Lower lobe of right lung (tissue), 2 donors: ENCODE results near the gene ARHGAP28. TPM values are rescaled to one million over a fixed set of nuclear protein-coding genes. Genes with fewer than 3 reads are reported as not detected.

ENCODE experiments used
- ATAC-seq, 2 donors: fragments of 200-7000 bp; cut with Tn5 transposase; one replicate each; pipeline ENCODE4 v1.9.1; 2020 to 2022; ENCODE audit warnings: mild to moderate bottlenecking in 2 of 2, moderate library complexity in 2 of 2
- DNase-seq: peaks from one replicate; pipeline ENCODE4 v3.0.0-alpha.2; 2020
- H3K27ac ChIP-seq: fragments of 200-600 bp; one replicate; pipeline ENCODE4 v1.8.0; 2022
- H3K27me3 ChIP-seq: fragments of 200-600 bp; one replicate; pipeline ENCODE4 v1.8.0; 2022; ENCODE audit warnings: low read depth
- H3K36me3 ChIP-seq: fragments of 200-600 bp; one replicate; pipeline ENCODE4 v1.8.0; 2022; ENCODE audit warnings: mild to moderate bottlenecking
- H3K4me1 ChIP-seq: fragments of 200-600 bp; one replicate; pipeline ENCODE4 v1.8.0; 2022
- H3K4me3 ChIP-seq: fragments of 200-600 bp; one replicate; pipeline ENCODE4 v1.8.0; 2022; ENCODE audit warnings: mild to moderate bottlenecking
- H3K9me3 ChIP-seq: fragments of 200-600 bp; one replicate; pipeline ENCODE4 v1.8.0; 2022
- intact Hi-C: fragments of 100-400 bp; cut with DNase I; formaldehyde crosslinking; loops from one replicate; pipeline ENCODE4 v1.11.0; 2022
- total RNA-seq: library from RNA; stranded (reverse); fragmentation: NEBNext Ultra II Directional; extraction: Animal tissue kit (Norgen Biotek cat#: 25700); gene quantifications from one replicate; pipeline ENCODE4 v1.2.1, GENCODE V29; 2021
- TF ChIP-seq, protein P1 (sequence below): fragments of 200-600 bp; IDR thresholded peaks from one replicate; pipeline ENCODE4 v1.8.0; 2022; ENCODE audit warnings: antibody characterized with exemption, mild to moderate bottlenecking
- donor health status: DM: no; HTN: yes; CAD: no; lungs with severe emphysema.

The ARHGAP28 gene
- total RNA-seq, 1 donor from 2014 or later, result 13.1 TPM

DNA sequence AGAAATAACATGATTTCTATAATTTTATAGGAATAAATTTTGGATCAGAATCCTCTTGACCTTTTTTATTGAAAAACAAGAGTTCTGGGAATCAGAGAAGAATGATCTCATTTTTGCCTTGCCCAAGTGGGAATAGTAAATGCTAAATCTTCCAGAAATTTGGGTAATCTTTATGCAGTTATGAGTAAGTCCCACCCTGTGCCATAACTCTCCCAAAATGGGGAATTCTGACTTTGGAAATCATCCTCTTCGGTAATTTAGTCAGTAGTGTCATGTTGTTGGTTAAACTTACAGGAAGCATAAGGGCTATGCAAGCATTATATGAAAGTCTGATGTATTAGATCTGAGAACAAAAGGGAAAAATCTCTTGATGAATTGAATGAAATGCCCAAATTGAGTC is 20.6 kb upstream of the ARHGAP28 start:
- Histone ChIP-seq H3K27me3 (no peaks in the 10 kb centered on the region), H3K36me3 (no peaks in the 10 kb centered on the region), H3K4me1 (no peaks in the 10 kb centered on the region), H3K9me3 (no peaks in the 10 kb centered on the region), H3K4me3 (no peak overlapping the region), H3K27ac (no peak overlapping the region)
- intact Hi-C loops, result no loop called here
- ATAC-seq (no peak), DNase-seq (no peak)
- TF ChIP-seq, protein P1, sequence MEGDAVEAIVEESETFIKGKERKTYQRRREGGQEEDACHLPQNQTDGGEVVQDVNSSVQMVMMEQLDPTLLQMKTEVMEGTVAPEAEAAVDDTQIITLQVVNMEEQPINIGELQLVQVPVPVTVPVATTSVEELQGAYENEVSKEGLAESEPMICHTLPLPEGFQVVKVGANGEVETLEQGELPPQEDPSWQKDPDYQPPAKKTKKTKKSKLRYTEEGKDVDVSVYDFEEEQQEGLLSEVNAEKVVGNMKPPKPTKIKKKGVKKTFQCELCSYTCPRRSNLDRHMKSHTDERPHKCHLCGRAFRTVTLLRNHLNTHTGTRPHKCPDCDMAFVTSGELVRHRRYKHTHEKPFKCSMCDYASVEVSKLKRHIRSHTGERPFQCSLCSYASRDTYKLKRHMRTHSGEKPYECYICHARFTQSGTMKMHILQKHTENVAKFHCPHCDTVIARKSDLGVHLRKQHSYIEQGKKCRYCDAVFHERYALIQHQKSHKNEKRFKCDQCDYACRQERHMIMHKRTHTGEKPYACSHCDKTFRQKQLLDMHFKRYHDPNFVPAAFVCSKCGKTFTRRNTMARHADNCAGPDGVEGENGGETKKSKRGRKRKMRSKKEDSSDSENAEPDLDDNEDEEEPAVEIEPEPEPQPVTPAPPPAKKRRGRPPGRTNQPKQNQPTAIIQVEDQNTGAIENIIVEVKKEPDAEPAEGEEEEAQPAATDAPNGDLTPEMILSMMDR, result no peak

DNA sequence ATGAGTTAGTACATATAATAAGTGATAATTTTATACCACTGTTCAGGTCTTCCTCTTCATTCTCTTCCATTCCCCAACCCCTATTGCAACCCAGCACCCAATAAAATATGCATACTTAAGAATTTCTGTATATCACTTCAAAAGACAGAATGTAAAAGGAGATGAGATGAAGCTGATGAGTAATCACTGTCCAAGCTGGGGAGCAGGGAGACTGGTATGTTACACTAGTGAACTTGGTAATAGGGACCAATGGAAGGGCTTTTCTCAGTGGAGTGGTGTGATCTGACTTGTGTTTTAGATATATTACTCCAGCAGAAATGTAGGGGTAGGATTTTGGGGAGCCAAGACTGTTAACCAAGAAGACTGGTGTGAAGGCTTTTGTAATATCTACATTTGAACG is 18.0 kb upstream of the ARHGAP28 start:
- TF ChIP-seq, protein P1, result no peak
- intact Hi-C loops, result no loop called here
- Histone ChIP-seq H3K9me3 (no peaks in the 10 kb centered on the region), H3K27ac (no peak overlapping the region), H3K4me1 (no peaks in the 10 kb centered on the region), H3K27me3 (no peaks in the 10 kb centered on the region), H3K36me3 (no peaks in the 10 kb centered on the region), H3K4me3 (no peak overlapping the region)
- DNase-seq (no peak), ATAC-seq (no peak)

DNA sequence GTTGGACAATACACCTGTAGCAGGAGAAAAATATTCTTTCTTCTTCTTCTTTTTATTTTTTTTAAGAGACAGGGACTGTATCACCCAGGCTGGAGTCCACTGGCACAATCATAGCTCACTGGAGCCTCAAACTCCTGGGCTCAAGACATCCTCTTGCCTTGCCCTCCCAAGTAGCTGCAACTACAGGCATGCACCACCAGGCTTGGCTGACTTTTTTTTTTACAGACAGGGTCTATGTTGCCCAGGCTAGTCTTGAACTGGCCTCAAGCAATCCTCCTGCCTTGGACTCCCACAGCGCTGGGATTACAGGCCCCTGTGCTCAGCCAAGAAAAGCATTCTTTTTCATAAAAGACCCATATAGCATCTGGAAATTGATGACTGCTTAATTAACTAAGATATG is 17.1 kb upstream of the ARHGAP28 start:
- ATAC-seq, result no peak
- intact Hi-C loops, result no loop called here

DNA sequence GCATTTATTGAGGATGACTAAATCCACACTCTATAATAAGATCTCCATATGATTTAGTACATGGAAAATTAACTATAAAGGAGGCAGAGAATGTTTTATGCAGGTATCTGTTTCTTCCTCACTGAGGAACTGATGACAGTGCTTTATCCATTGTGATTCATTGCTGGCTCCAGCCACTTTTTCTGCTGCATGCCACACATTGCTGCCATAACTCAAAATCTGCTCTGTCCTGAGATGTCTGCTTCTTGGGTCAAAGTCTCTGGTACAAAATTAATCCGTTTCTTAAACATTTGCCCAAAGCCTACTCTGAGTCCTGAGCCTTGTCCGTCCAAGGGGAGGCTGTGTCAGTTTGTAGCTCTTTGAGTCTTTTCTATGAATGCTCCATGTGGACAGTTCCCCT is 15.5 kb upstream of the ARHGAP28 start:
- Histone ChIP-seq H3K27ac (no peak overlapping the region), H3K27me3 (no peaks in the 10 kb centered on the region), H3K4me1 (no peaks in the 10 kb centered on the region), H3K9me3 (no peaks in the 10 kb centered on the region), H3K4me3 (no peak overlapping the region), H3K36me3 (no peaks in the 10 kb centered on the region)
- TF ChIP-seq, protein P1, result no peak
- DNase-seq (no peak), ATAC-seq (no peak)
- intact Hi-C loops, result no loop called here

More for the DNA sequence above, 17.1 kb upstream of the ARHGAP28 start:
- Histone ChIP-seq H3K4me1 (no peaks in the 10 kb centered on the region), H3K9me3 (no peaks in the 10 kb centered on the region), H3K27me3 (no peaks in the 10 kb centered on the region), H3K36me3 (no peaks in the 10 kb centered on the region), H3K27ac (no peak overlapping the region), H3K4me3 (no peak overlapping the region)
- DNase-seq, result no peak
- TF ChIP-seq, protein P1, result no peak

DNA sequence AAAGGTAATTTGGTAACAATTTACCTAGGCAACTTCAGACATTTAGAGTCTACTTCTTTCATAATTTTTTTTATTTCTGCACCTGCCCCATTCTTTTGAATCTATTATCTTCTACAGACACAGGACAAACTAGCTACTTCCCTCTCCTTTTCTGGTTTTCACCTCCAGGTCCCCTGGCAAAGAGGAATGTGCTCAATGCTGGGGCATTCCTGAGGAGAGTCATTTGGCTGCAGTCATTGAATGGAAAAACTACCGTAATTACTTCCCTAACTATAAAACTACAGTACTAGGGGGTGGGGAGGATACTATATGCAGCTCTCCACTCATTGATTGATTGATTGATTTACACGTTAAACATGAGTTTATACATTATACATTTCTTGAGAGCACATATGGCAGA is 11.2 kb upstream of the ARHGAP28 start:
- Histone ChIP-seq H3K4me3 (no peak overlapping the region), H3K36me3 (no peaks in the 10 kb centered on the region), H3K4me1 (no peaks in the 10 kb centered on the region), H3K27me3 (no peaks in the 10 kb centered on the region), H3K9me3 (no peaks in the 10 kb centered on the region), H3K27ac (no peak overlapping the region)
- TF ChIP-seq, protein P1, result no peak
- intact Hi-C loops, result no loop called here
- no peak for DNase-seq
- no peak for ATAC-seq
